Measurements from ENCODE around the gene MAPK8.

The MAPK8 gene

DNA sequence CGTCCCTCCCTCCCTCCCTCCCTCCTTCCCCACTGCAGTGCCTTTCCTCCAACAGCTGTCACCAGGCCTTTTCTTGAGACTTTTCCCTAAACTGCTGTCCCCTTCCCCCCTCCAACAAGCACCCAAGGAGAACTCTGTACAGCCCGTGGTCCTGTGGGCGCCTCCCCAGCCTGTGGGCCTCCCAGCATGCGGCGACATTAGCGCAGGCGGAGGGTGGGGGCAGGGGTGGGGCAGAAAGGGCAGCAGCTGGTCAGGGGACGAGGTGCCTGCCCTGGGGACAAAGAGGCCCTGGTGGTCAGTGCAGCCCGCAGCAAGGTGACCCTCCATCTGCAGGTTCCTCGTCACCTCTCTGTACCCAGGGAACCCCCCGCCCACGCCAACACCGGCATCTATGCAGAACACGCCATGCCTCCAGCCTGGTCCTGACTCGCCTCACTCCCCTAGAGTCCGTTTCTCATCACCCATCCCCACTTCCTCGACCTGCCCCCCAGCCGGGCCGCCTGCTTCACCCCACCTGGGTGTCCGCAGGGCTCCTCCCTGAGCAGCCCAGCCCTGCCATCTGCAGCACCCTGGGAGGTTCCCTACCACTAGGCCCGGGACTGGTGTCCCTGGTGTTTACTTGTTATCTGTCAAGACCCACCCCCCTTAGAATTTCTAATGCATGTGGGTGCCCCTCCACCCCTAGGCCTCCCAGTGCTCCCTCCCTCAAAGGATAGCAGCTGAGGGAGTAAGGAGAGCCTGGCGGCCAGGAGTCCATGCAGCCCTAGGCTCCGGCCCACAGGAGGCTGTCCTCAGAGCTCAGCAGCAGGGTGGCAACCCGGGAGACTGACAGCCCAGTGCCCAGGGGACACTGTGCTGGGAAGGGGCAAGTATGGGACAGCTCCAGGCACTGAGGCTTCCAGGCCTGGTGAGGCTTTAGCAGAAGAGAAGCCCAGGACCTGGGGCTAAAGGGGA is 150.6 kb downstream of the MAPK8 start:
- DNase-seq (ENCODE audit: insufficient read length, low spot score) (no peak), FAIRE-seq (no peak)

DNA sequence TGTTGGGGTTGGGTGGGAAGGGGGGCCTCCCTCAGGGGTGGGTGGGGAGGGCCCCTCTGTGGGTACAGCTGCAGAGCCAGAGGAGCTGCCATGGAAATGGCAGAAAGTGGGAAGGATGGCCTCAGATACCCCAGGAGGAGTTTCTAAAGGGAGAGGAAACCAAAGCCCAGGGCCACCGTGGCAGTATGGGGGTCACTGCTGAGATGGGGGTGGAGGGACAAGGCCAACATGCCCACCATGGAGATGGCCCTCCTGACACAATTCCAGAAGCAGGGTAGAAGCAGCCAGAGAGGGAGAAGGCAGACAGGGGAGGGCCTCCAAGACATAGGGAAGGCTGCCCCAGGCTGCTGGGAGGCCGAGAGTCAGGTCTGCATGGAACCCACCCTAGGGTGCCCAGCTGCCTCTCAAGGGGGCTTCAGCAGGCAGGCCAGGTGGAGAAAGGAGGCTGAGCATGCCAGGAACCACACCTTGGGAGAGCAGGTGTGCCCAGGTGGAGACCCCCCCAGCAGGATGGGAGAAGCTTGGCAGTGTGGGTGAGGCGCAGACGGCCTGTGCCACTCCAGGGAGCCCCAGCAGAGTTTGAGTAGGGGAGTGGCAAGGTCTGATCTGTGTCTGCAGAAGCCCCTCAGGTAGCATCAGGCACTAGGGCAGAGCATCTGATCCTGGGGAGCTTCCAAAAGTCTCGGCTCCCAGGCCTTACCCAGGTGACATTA is 151.6 kb downstream of the MAPK8 start:
- FAIRE-seq (no peak), DNase-seq (ENCODE audit: insufficient read length, low spot score) (no peak)

DNA sequence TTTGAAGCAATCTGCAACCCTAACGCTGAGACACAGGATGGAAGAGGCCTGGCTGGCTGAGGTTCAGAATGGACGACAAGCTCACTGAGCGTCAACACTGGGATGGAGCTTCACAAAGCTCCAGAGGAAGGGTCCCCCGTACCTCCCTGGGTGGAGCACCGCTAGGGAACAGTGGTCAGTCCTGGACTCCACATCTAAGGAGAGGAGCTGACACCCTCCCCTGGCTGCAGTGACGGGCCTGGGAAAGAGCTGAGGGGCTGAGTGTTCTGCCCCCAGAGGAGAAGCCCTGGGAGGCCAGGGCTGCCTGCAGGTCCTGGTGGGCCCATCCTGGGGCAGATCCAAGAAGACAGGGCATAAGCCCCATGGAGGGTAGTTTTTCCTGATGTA is 152.2 kb downstream of the MAPK8 start:
- no peak for DNase-seq (ENCODE audit: insufficient read length, low spot score)

DNA sequence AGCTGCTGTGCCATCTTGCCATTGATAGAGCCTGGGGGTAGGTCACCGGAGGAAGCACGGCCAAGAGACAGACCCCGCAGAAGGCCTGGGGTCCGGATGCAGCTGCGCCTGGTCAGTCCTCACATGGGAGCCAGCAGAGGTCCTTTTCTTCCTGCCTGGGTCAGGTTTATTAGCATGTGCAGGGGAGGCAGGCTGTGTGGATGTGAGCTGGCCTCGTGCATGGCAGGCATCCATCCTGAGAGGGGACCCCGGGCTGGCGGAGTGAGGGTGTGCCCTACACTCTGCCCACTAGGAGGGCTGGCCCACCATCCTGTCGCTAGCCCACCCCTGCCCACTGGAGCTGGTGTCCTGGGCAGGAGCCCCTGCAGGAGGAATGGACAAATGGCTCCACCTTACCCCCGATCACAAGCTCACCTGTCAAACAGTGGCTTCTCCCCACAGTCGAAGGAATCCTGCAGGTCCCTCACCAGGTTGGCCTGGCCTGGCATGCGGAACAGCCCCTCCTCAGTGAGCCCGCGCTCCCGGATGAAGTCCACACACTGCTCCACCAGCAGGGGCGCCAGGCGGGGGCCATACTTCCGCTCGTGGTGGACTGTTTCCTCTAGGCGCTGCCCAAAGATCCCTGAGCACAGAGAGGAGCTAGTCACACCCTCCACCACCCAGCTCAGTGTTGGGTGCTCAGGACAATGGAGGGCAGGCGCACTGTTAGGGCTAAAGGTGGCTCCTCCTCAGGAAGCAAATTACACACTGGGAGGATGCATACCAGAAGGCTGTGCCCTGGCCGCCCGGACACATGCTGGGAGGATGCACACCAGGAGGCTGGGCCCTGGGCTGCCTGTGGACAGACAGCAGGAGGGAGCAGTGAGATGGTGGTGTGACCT is 153.0 kb downstream of the MAPK8 start:
- DNase-seq (ENCODE audit: insufficient read length, low spot score) (no peak), FAIRE-seq (no peak)

More for the DNA sequence above, 152.2 kb downstream of the MAPK8 start:
- no peak for FAIRE-seq

DNA sequence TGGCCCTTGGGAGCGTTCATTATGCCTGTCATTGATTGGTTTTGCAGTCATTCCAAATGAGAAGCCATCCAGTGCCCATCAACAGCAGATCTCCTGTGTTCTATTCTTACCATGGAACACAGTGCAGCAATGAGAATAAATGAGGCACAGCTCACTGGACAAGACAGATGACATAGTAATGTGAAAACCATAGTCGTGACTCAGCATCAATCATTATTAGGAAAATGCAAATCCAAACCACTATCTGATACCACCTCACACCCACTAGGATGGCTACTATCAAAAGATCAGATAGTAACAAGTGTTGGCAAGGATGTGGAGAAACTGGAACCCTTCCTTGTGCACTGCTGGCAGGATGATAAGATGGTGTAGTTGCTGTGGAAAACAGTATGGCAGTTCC is 153.7 kb downstream of the MAPK8 start:
- FAIRE-seq (no peak), DNase-seq (ENCODE audit: insufficient read length, low spot score) (no peak)

DNA sequence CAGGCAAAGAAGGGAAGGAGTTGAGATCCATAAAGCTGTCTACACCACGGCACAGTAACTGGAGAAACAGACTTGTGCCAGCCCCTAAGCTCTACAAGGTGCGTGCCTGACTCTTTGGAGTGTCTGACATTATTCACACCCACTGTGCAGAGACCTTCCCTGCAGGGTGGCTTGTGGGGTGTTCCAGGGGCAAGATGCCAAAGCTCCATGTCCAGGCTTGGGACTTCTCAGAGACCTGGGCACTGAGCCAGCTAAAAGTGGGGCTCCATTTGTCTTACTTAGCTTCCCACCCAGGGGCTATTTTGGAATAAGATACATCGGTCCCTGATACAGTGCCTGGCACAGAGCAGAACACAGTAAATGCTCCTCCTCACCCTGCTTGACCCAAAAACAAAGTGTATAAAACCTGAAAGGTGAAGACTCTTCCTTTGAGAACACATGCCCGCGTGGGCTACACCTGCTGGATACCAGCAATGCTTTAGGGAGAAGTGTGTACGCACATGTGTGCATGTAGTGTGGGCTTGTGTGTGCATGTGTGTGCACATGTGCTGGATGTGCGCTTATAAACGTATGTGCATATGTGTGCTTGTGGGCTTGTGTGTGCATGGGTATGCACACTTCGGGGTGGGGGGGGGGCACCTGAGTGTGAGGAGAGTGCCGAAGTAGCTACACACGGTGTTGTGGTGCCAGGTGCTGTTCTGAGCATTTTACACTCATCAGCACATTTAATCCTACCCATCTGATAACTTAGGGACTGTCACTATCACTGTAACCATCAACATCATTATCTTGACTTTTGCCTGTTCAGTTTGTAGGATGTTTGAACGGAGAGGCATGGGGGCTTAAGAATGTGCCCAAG is 155.4 kb downstream of the MAPK8 start:
- FAIRE-seq: no peak
- no peak for DNase-seq (ENCODE audit: insufficient read length, low spot score)

DNA sequence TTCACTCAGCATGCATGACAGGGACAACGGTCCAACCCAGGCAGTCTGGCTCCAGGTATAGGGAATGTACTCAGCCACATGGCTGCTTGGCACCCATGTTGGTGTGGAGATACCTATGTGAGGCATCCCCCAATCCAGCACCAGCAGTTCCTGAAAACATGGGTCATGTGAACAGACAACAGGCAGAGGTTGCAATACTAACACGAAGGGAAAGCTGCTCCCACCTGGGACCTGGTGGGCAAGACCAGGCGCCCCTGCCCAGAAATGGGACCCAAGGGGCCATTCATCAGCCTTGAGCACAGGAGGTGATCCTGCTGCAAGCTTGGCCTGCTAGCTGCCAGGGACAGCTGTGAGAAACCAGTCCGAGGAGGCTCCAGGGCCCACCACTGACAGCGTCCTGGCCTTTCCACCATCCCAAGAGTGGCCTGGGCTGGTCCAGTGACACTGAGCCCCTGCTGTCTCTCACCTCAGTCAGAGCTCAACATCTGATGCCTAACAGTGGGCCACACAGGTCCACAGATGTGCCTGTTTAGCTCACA is 156.1 kb downstream of the MAPK8 start:
- DNase-seq (ENCODE audit: insufficient read length, low spot score) (no peak), FAIRE-seq (no peak)

DNA sequence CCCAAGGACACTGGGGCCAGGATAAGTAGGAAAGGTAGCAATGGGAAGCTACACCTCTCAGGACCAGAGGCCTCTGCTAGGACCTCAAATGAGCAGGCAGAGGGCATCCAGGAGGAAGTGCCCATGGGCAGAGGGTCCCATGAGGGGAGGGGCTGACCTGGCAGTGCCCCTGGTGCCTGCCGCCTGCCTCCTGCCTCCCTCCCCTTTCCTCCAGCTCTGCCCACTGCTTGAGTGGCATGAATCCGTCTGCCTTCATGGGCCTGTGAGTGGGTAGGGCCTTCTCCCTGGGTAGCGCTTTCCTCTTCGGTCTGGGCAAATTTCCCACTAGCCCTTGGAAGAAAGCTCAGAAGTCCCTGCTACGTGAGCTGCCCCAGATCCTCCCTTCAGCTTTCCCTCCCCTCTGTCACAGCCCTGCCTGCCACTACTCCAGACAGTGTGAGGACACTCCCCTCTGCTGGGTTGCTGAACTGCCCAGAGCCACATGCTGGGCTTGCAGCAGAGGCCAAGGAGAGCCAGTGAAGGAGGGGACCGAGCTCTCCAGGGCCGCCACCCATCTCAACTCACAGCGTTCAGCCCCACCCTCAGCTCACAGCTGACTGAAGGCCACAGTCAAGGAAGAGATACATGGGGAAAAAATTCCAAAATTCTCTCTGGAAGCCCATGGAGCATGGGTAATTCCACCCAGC is 157.0 kb downstream of the MAPK8 start:
- FAIRE-seq (no peak), DNase-seq (ENCODE audit: insufficient read length, low spot score) (no peak)

DNA sequence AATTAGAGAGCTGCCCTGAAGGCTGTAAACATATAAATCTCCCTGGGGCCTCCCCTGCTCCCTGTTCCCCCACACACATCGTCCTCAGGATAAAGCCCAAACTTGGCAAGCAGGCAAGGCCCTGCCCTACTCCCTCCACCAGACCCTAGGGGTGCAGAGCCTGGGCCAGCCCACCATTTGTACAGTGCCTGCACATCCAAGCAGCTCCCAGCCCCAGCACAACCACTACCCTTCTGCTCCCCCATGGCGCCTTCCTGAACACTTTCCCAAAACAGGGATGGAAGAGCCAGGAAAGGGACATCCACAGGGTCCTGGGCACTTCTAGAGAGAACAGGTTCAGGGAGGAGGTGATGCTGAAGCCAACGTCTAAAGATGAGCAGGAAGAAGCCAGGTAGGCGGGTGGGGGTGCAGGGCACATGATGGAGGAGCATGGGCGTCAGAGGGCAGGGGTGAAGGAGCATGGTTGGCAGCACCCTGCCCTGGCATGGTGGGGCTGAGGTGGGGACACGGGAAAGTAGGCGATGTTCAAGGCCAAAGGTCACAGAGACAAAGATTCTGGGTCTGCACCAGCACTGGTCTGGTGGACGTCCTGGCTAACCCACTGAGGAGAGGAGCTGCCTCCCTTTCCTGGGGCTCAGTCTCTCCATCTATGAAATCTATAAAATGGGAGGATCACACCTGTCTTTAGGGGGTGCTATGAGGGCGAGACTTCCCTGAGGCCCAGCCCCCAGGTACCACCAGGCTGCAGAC is 157.8 kb downstream of the MAPK8 start:
- FAIRE-seq (no peak), DNase-seq (ENCODE audit: insufficient read length, low spot score) (no peak)

DNA sequence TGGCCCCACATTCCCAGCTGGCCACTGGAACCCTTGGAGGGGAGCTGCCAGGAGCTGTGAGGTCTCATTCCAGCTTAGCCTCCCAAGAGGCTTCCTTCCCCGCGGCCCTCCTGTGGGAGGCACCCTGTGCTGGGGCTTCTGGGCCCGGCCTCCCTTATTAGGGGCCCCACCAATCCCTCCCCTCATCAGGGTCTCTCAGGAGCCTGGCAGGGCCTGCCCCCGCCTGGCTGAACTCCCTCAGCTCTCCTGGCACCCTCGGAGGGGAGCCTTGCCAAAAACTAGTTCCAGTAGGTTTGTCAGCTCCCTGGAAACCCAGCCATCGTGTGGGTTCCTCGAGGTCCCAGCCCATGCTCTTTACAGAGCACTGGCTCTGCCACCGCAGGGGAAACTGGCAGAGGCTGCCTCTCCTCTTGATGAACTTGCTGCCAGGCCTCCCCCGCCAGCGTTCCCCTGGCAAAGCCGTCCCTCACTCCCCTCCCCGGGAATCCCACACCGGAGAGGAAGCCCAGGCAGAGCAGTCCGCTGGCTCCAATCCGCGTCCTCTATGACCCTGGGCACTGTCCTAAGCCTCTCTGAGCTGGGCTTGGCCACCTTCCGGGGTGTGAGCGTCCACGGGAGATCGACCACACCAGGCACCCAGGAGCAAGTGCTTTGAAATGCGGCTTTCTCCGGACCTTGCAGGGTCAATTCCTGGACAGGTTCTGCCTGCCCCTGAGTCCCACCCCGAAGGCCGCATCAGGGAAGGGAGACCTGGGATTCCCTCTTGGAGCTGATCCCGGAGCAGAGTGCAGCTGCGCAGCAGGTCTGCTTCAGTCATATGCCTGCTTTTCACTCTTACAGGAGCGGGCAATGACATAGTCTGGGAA is 158.6 kb downstream of the MAPK8 start:
- DNase-seq (ENCODE audit: insufficient read length, low spot score) (no peak), FAIRE-seq (no peak)

DNA sequence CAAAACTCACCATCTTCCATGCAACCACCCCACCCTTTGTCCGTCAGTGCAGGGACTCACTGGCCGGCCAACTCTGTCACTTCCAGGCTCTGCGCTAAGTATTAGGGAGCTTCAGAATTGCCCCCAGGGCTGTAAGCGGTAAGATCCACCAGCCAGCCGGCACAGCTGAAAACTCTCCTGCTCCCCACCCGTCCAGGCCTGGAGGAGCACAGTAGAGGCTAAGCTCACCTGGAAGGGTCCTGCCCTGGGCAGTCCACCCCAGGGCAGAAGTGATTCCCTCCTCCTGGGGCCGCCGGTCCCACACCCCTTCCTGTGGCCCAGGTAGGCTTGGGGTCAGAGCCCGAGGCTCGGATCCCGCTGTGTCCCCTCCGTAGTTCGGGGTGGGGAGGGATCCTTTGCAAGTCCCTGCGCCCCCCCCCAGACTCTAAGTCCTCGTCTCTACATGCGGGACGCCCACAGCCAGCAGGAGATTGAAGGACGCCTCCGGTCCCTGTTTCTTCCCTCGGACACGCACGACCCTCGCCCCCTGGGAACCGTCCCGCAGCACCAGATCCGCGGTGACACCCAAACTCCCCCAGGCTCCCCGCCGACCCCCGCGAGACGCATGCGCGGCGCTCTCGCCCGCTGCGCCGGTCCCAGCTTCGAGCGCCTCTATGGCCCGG is 159.5 kb downstream of the MAPK8 start:
- no peak for DNase-seq (ENCODE audit: insufficient read length, low spot score)
- FAIRE-seq: no peak

DNA sequence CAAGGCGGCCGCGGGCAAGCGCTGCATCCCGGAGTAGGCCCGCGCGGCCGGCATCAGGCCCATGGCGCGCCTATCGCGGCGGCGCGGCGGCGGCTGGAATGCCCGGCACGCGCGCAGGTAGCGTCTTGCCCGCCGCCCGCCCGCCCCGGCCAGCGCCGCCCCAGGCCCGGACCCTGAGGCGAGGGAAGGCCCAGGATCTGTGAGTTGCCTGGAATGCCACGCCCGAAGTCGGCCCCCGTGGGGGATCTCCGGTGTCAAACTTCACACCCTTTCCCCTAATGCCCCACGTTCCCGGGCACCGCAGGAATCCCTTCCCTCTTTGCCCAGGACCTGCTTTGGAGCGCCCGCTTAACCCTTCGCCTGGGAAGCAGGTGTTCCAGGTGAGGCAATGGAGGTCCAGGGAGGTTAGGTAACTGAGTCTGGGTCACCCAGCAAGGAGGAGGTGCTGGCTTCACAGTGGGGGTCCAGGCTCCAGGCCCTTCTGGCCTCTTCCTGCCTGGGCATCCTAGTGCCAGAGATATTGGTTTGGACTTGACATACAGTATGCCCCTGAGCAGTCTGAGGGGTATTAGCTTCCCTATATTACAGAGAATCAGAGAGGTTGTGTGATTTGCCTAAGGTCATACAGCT is 160.2 kb downstream of the MAPK8 start:
- no peak for FAIRE-seq
- DNase-seq (ENCODE audit: insufficient read length, low spot score): no peak

DNA sequence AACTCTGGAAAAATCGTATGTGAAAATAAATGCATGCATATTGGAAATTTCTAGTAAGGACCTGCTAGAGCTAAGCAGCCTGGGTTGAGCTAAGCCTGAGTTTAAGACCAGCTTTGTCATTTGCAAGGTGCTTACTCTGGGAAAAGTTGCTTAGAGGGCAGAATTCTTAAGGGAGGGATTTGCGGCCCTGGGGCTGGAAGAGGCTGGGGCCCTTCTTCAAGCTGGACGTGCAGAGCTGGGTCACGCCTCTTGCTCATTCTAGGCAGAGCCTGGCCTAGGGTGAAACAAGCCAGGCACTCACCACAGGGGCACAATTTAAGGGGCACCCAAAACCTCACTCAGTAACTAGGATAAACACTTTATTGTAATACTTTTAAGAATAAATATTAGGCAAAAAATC is 161.2 kb downstream of the MAPK8 start:
- DNase-seq (ENCODE audit: insufficient read length, low spot score) (no peak), FAIRE-seq (no peak)

DNA sequence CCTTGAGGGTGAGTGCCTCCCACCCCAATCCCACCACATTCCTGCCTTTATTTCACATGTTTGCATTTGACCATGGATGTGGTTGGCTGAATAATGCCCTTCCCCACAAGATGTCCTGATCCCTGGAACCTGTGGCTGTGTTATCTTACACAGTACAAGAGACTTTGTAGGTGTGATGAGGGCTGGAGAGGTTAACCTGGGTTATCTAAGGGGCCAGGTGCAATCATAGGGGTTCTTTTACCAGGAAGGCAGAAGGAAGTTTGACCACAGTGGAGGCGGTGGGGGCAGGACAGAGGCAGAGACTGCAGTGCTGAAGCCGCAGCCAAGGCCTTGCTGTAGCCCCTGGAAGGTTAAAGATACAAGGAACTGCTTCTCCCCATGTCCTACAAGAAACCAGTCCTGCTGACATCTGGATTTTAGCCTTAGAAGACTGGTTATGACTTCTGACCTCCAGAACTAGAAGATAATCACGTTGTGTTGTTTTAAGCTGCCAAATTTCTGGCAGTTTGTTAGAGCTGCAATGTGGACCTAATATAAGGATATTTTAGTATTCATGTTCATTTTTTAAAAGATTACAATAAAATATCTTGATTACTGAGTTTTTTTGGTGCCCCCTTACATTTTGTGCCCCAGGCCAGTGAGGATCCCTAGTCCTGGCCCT is 161.8 kb downstream of the MAPK8 start:
- DNase-seq (ENCODE audit: insufficient read length, low spot score) (no peak), FAIRE-seq (no peak)

DNA sequence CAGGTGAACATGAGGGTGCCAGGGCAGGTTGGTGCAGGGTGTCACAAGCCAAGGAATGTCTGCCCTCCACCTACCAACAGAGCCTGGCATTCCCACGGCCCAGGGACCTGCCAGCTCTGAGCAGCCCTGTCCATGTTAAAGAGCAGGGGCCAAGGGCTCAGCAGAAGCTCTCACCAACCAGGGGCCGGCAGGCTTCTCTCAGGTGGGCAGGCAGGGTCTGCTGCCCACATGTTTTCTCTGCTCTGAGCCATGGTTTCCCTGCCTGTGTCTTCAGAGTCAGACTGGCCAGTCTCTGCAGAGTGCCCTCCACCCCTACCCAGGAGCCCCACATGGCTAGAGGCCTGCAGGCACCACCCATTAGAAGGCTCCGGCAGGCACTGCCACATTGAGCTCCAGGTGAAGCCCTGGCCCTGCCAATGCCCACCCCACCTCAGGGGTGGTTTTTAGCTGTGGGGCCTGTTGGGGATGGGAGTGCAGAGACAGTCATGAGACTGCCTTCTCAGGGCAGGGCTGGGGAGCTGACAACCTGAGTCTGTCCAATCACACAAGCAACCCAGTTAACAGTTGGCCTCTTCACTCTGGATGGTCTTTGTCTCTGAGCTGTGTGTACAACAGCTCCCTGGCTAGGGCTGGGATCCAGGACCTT is 162.5 kb downstream of the MAPK8 start:
- no peak for FAIRE-seq
- no peak for DNase-seq (ENCODE audit: insufficient read length, low spot score)

Data from GM19239 (cell line).